Endothelial cell of umbilical vein (primary cell): ENCODE data around the gene ADAMTS6. TPM values are rescaled to one million over a fixed set of nuclear protein-coding genes. Genes with fewer than 3 reads are reported as not detected.

ENCODE experiments used
- BruUV-seq: library from RNA; stranded (reverse); fragments of 400-500 nt; replicated peaks from 2 replicates; lab custom pipeline; 2021; lab: Mats Ljungman, UMichigan
- CTCF ChIA-PET: fragments of 300-600, 350-600 bp; sonication (Branson Sonifier 250); formaldehyde crosslinking; loops from one replicate; lab custom pipeline; 2021; ENCODE audit warnings: antibody characterized with exemption, inconsistent platforms; lab: Charles Lee
- POLR2A ChIA-PET: fragments of 300-600, 350-600 bp; sonication (Branson Sonifier 250); formaldehyde crosslinking; loops from one replicate; lab custom pipeline; 2021; ENCODE audit warnings: antibody characterized with exemption, inconsistent platforms; lab: Charles Lee
- DNase-seq: peaks from one replicate; pipeline ENCODE4 v3.0.0-alpha.2; 2011; ENCODE audit warnings: low read depth, low spot score
- FAIRE-seq: peaks from 2 replicates; lab custom pipeline; 2011; peaks lifted over from hg19 to GRCh38; lab: Jason Lieb, UNC
- H2AFZ ChIP-seq: 2 replicates; pipeline ENCODE4 v1.6.0; 2012; ENCODE audit warnings: low read depth, low read length, control low read depth, inconsistent platforms
- H3K27ac ChIP-seq: 2 replicates; pipeline ENCODE4 v1.5.1; 2011; ENCODE audit warnings: low read depth, mild to moderate bottlenecking, control low read depth, low read length, moderate library complexity; ENCODE audit not compliant: insufficient read depth
- H3K27me3 ChIP-seq, 2 experiments: 2 replicates each; pipeline versions ENCODE4 v1.6.0 to v1.6.1; 2011; ENCODE audit warnings: low read length in 2 of 2, mixed read lengths in 1 of 2; ENCODE audit not compliant: control insufficient read depth in 2 of 2, insufficient read depth in 2 of 2
- H3K36me3 ChIP-seq, 2 experiments: 2 replicates in 1 of 2; 3 replicates in 1 of 2; pipeline ENCODE4 v1.5.1; 2011; ENCODE audit warnings: low read length in 2 of 2, mild to moderate bottlenecking in 1 of 2, moderate library complexity in 1 of 2; ENCODE audit not compliant: control insufficient read depth in 2 of 2, insufficient read depth in 2 of 2; ENCODE audit errors: extremely low read depth in 1 of 2
- H3K4me1 ChIP-seq: 3 replicates; pipeline ENCODE4 v1.5.1; 2011; ENCODE audit warnings: mild to moderate bottlenecking, low read length; ENCODE audit not compliant: control insufficient read depth, insufficient read depth; ENCODE audit errors: extremely low read depth
- H3K4me2 ChIP-seq: 2 replicates; pipeline ENCODE4 v1.6.1; 2011; ENCODE audit warnings: low read length, control low read depth, mixed read lengths; ENCODE audit not compliant: insufficient read depth
- H3K4me3 ChIP-seq, 3 experiments: fragments of 200-600 bp in 1 of 3; sonication (generic), shearing (Covaris generic) in 1 of 3; replicated peaks in 1 of 3; 2 replicates each; pipeline ENCODE4 v1.5.1; 2011 to 2016; ENCODE audit warnings: control low read depth in 3 of 3, low read length in 3 of 3, mild to moderate bottlenecking in 2 of 3, inconsistent platforms in 1 of 3, low read depth in 1 of 3, moderate library complexity in 1 of 3; ENCODE audit not compliant: insufficient read depth in 1 of 3
- H3K79me2 ChIP-seq: 2 replicates; pipeline ENCODE4 v1.6.0; 2012; ENCODE audit warnings: low read length, inconsistent platforms; ENCODE audit not compliant: control insufficient read depth, insufficient read depth
- H3K9ac ChIP-seq: replicated peaks from 2 replicates; pipeline ENCODE3; 2011; ENCODE audit warnings: low read length, control low read depth; ENCODE audit not compliant: insufficient read depth; ENCODE audit errors: extremely low read depth
- H3K9me1 ChIP-seq: replicated peaks from 3 replicates; pipeline ENCODE4 v1.6.0; 2011; ENCODE audit warnings: mild to moderate bottlenecking, low read length; ENCODE audit not compliant: control insufficient read depth, insufficient read depth; ENCODE audit errors: extremely low read depth
- H3K9me3 ChIP-seq: replicated peaks from 2 replicates; pipeline ENCODE4 v1.5.1; 2012; ENCODE audit warnings: low read length, inconsistent platforms; ENCODE audit not compliant: control insufficient read depth, insufficient read depth
- H4K20me1 ChIP-seq: replicated peaks from 2 replicates; pipeline ENCODE3; 2011; ENCODE audit warnings: mild to moderate bottlenecking, low read length; ENCODE audit not compliant: control insufficient read depth, insufficient read depth; ENCODE audit errors: extremely low read depth
- EZH2 ChIP-seq: IDR thresholded peaks from 2 replicates; pipeline ENCODE4 v1.6.1; 2012; ENCODE audit warnings: borderline replicate concordance, low read depth, mild to moderate bottlenecking, moderate library complexity, low read length, inconsistent platforms; ENCODE audit not compliant: severe bottlenecking
- FOS ChIP-seq: IDR thresholded peaks from 2 replicates; pipeline ENCODE4 v1.6.1; 2011; ENCODE audit warnings: mild to moderate bottlenecking, low read length, moderate library complexity, borderline replicate concordance; ENCODE audit not compliant: insufficient read depth
- GATA2 ChIP-seq: IDR thresholded peaks from 2 replicates; pipeline ENCODE4 v1.7.0; 2011; ENCODE audit warnings: low read depth, mild to moderate bottlenecking, moderate library complexity, mixed read lengths, low read length; ENCODE audit not compliant: insufficient read length, insufficient read depth
- JUN ChIP-seq: IDR thresholded peaks from 2 replicates; pipeline ENCODE4 v1.6.1; 2011; ENCODE audit warnings: borderline replicate concordance, low read depth; ENCODE audit not compliant: insufficient read length, insufficient read depth
- MYC ChIP-seq: IDR thresholded peaks from one replicate; pipeline ENCODE4 v1.6.1; 2011; ENCODE audit warnings: mild to moderate bottlenecking, low read depth, low read length
- POLR2A ChIP-seq: IDR thresholded peaks from 2 replicates; pipeline ENCODE4 v1.6.1; 2012; ENCODE audit warnings: low read depth, mild to moderate bottlenecking, control low read depth, low read length
- dilution Hi-C: fragments of 300-500 bp; cut with MboI; formaldehyde crosslinking; loops from one replicate; pipeline ENCODE4 v1.15.0; 2019; ENCODE audit warnings: low sequenced_read_pairs; ENCODE audit not compliant: extremely low pct_ligation_motif_present
- intact Hi-C: fragments of 100-400 bp; cut with micrococcal nuclease; formaldehyde crosslinking; loops from one replicate; pipeline ENCODE4 v1.10.0; 2022
- polyA plus RNA-seq, 4 experiments: library from polyadenylated mRNA; depleted of rRNA in 3 of 4; stranded (reverse) in 3 of 4; unstranded in 1 of 4; fragments of >200 nt; gene quantifications; 2 replicates each; pipeline versions ENCODE4 v1.2.1 to v1.2.3, GENCODE V29; 2011 to 2012; ENCODE audit warnings: missing spikeins in 1 of 4
- total RNA-seq: library from RNA; stranded (reverse); gene quantifications from 2 replicates; pipeline ENCODE4 v1.2.3, GENCODE V29; 2021
- TF ChIP-seq, protein P1 (sequence below): IDR thresholded peaks from 2 replicates; pipeline ENCODE4 v1.6.1; 2011; ENCODE audit not compliant: insufficient read depth, insufficient read length
- TF ChIP-seq, protein P2 (sequence below), 2 donors: IDR thresholded peaks; 1 replicate in 1 of 2; 2 replicates in 1 of 2; pipeline ENCODE4 v1.5.1; 2011; ENCODE audit warnings: low read length in 2 of 2, mild to moderate bottlenecking in 2 of 2, moderate library complexity in 2 of 2, control low read depth in 1 of 2, inconsistent platforms in 1 of 2, low read depth in 1 of 2; ENCODE audit not compliant: insufficient read depth in 1 of 2; ENCODE audit errors: extremely low read depth in 1 of 2

The ADAMTS6 gene
- total and polyA plus RNA-seq, 2 donors (not counting 3 experiments of a cell fraction or from before 2014, with no cell fraction given), result 20.4 to 43.4 TPM

GRCh38 chr5:65141493-65141892 is 340.2 kb downstream of the ADAMTS6 start:
- dilution Hi-C loops, result no loop called here
- H3K9me3 ChIP-seq, result no peaks in the 10 kb centered on the region
- no peak overlapping the region for H3K27ac ChIP-seq
- peak overlapping the region; percentile 87 for H3K4me2 ChIP-seq
- DNase-seq, result peak; percentile 31
- H3K79me2 ChIP-seq, result no peaks in the 10 kb centered on the region
- intact Hi-C loops, result no loop called here
- peaks cover 51% of the 10 kb centered on the region for H3K4me1 ChIP-seq
- no peak overlapping the region for H2AFZ ChIP-seq
- no peaks in the 10 kb centered on the region for H3K27me3 ChIP-seq
- no peak for TF ChIP-seq FOS
- TF ChIP-seq EZH2, result no peak
- no peak for TF ChIP-seq GATA2
- no peak for TF ChIP-seq POLR2A
- TF ChIP-seq, protein P1, sequence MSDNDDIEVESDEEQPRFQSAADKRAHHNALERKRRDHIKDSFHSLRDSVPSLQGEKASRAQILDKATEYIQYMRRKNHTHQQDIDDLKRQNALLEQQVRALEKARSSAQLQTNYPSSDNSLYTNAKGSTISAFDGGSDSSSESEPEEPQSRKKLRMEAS, result no peak
- no peak for TF ChIP-seq JUN
- TF ChIP-seq, protein P2, sequence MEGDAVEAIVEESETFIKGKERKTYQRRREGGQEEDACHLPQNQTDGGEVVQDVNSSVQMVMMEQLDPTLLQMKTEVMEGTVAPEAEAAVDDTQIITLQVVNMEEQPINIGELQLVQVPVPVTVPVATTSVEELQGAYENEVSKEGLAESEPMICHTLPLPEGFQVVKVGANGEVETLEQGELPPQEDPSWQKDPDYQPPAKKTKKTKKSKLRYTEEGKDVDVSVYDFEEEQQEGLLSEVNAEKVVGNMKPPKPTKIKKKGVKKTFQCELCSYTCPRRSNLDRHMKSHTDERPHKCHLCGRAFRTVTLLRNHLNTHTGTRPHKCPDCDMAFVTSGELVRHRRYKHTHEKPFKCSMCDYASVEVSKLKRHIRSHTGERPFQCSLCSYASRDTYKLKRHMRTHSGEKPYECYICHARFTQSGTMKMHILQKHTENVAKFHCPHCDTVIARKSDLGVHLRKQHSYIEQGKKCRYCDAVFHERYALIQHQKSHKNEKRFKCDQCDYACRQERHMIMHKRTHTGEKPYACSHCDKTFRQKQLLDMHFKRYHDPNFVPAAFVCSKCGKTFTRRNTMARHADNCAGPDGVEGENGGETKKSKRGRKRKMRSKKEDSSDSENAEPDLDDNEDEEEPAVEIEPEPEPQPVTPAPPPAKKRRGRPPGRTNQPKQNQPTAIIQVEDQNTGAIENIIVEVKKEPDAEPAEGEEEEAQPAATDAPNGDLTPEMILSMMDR (IDR thresholded peaks at IDR 0.05; ENCODE audit: extremely low read depth in 1 of 2, insufficient read depth in 1 of 2, low read depth in 1 of 2, low read length in 2 of 2), result no peak
- no peak for TF ChIP-seq MYC
- no peak for FAIRE-seq
- H3K36me3 ChIP-seq, result no peaks in the 10 kb centered on the region
- BruUV-seq, result no TSS peak
- no peak overlapping the region for H3K9ac ChIP-seq
- H4K20me1 ChIP-seq, result no peaks in the 10 kb centered on the region
- CTCF ChIA-PET, result interaction anchor here (1.0 kb wide), 1 partner anchor 342 kb away, joined by 3 read pairs; no protein-coding TSS in a partner anchor
- no peak overlapping the region for H3K4me3 ChIP-seq
- no peaks in the 10 kb centered on the region for H3K9me1 ChIP-seq
- POLR2A ChIA-PET, result no interaction called here
